K562 (cell line): Measurements from ENCODE around the gene TCF7. TPM values are rescaled to one million over a fixed set of nuclear protein-coding genes. Genes with fewer than 3 reads are reported as not detected.

Experiments used
- ATAC-seq: fragments of 200-7000 bp; cut with Tn5 transposase; 3 replicates; pipeline ENCODE4 v1.9.1; 2020; ENCODE audit warnings: moderate library complexity
- Bru-seq: library from RNA; stranded (reverse); fragments of 400-500 nt; gene quantifications from one replicate; lab custom pipeline; 2021; lab: Mats Ljungman, UMichigan
- BruChase-seq, 2 experiments: library from RNA; stranded (reverse); fragments of 400-500 nt; gene quantifications; one replicate each; lab custom pipeline; 2021; lab: Mats Ljungman, UMichigan
- BruUV-seq: library from RNA; stranded (reverse); fragments of 400-500 nt; replicated peaks from 2 replicates; lab custom pipeline; 2021; lab: Mats Ljungman, UMichigan
- CTCF ChIA-PET: fragments of 300-600 bp; formaldehyde crosslinking; extraction: SDS; loops from one replicate; lab custom pipeline; 2021; ENCODE audit warnings: low intra/inter-chr PET ratio; lab: Yijun Ruan, JAX
- POLR2A ChIA-PET: fragments of 300-600, 350-650 bp; sonication (Branson Sonifier 250); formaldehyde crosslinking; extraction: SDS; loops from one replicate; lab custom pipeline; 2021; ENCODE audit warnings: antibody characterized with exemption, inconsistent platforms; lab: Yijun Ruan, JAX
- DNase-seq, 4 experiments: peaks; one replicate each; pipeline versions ENCODE4 v3.0.0 to v3.0.0-alpha.2; 2011 to 2018; ENCODE audit warnings: low spot score in 3 of 4, mixed read lengths in 3 of 4; ENCODE audit errors: extremely low read depth in 1 of 4
- FAIRE-seq: peaks from 2 replicates; lab custom pipeline; 2011; peaks lifted over from hg19 to GRCh38; lab: Jason Lieb, UNC
- H2AFZ ChIP-seq: 2 replicates; pipeline ENCODE4 v1.6.0; 2011; ENCODE audit warnings: low read depth, low read length, control low read depth, inconsistent platforms
- H3K27ac ChIP-seq: fragments of 200-600 bp; 3 replicates; pipeline ENCODE4 v1.8.0; 2011; ENCODE audit warnings: low read depth, mild to moderate bottlenecking, control low read depth, inconsistent platforms, low read length, moderate library complexity, mixed read lengths; ENCODE audit errors: extremely low read depth
- H3K27me3 ChIP-seq, 2 experiments: fragments of 300-600 bp in 1 of 2; 2 replicates in 1 of 2; 3 replicates in 1 of 2; pipeline versions ENCODE4 v1.6.0 to v1.8.0; 2011; ENCODE audit warnings: inconsistent platforms in 2 of 2, low read length in 2 of 2, mild to moderate bottlenecking in 1 of 2, mixed read lengths in 1 of 2, moderate library complexity in 1 of 2; ENCODE audit not compliant: control insufficient read depth in 2 of 2, insufficient read depth in 2 of 2
- H3K36me3 ChIP-seq: fragments of 300-600 bp; 3 replicates; pipeline ENCODE4 v1.8.0; 2011; ENCODE audit warnings: mild to moderate bottlenecking, low read length, inconsistent platforms; ENCODE audit not compliant: control insufficient read depth, insufficient read depth
- H3K4me1 ChIP-seq, 2 experiments: fragments of 200-600 bp in 1 of 2; replicated peaks in 1 of 2; 2 replicates in 1 of 2; 3 replicates in 1 of 2; pipeline versions ENCODE4 v1.5.1 to v1.8.0; 2011; ENCODE audit warnings: inconsistent platforms in 2 of 2, low read length in 2 of 2, mild to moderate bottlenecking in 1 of 2, mixed read lengths in 1 of 2, moderate library complexity in 1 of 2; ENCODE audit not compliant: control insufficient read depth in 2 of 2, insufficient read depth in 2 of 2
- H3K4me2 ChIP-seq: 2 replicates; pipeline ENCODE4 v1.6.1; 2011; ENCODE audit warnings: low read length, control low read depth, inconsistent platforms, mixed read lengths; ENCODE audit not compliant: insufficient read depth
- H3K4me3 ChIP-seq: fragments of 200-600 bp; sonication (generic), shearing (Covaris generic); 2 replicates; pipeline ENCODE4 v1.5.1; 2016; ENCODE audit warnings: control low read depth, inconsistent platforms
- H3K79me2 ChIP-seq: fragments of 200-600 bp; 3 replicates; pipeline ENCODE4 v1.8.0; 2011; ENCODE audit warnings: low read length, inconsistent platforms; ENCODE audit not compliant: control insufficient read depth, insufficient read depth
- H3K9ac ChIP-seq, 2 experiments: 2 replicates each; pipeline versions ENCODE4 v1.6.0 to v1.6.1; 2011; ENCODE audit warnings: low read depth in 2 of 2, low read length in 2 of 2, control low read depth in 1 of 2, inconsistent platforms in 1 of 2, mild to moderate bottlenecking in 1 of 2, mixed read lengths in 1 of 2; ENCODE audit not compliant: insufficient read depth in 1 of 2
- H3K9me1 ChIP-seq: one replicate; pipeline ENCODE4 v1.6.0; 2011; ENCODE audit warnings: inconsistent platforms, mild to moderate bottlenecking, low read length, moderate library complexity; ENCODE audit not compliant: control insufficient read depth, insufficient read depth
- H3K9me3 ChIP-seq: replicated peaks from 2 replicates; pipeline ENCODE4 v1.5.1; 2011; ENCODE audit warnings: low read depth, low read length, inconsistent platforms; ENCODE audit not compliant: control insufficient read depth, insufficient read depth
- H4K20me1 ChIP-seq: replicated peaks from 2 replicates; pipeline ENCODE4 v1.6.1; 2011; ENCODE audit warnings: low read length, inconsistent platforms, mixed read lengths; ENCODE audit not compliant: control insufficient read depth, insufficient read depth
- CXXC5 ChIP-seq: fragments of 250-450 bp; sonication (Bioruptor Pico); IDR thresholded peaks from 2 replicates; pipeline ENCODE4 v1.8.0; 2022; ENCODE audit warnings: inconsistent platforms, mild to moderate bottlenecking, moderate library complexity
- GATAD2A ChIP-seq: fragments of 450-650 bp; IDR thresholded peaks from 2 replicates; pipeline ENCODE4 v1.6.1; 2017
- GATAD2B ChIP-seq: fragments of 450-650 bp; IDR thresholded peaks from 2 replicates; pipeline ENCODE4 v1.6.1; 2017; ENCODE audit warnings: mild to moderate bottlenecking, borderline replicate concordance
- POLR2G ChIP-seq: fragments of 200-400 bp; formaldehyde crosslinking; IDR thresholded peaks from 2 replicates; pipeline ENCODE4 v1.6.1; 2017; ENCODE audit warnings: low read depth, mild to moderate bottlenecking, antibody characterized with exemption, low read length, moderate library complexity
- TCF7L2 ChIP-seq: fragments of 150-350 bp; IDR thresholded peaks from 2 replicates; pipeline ENCODE4 v1.6.1; 2016; ENCODE audit warnings: low read depth, mild to moderate bottlenecking, low read length, moderate library complexity
- ZC3H4 ChIP-seq: sonication (generic); formaldehyde crosslinking; IDR thresholded peaks from 2 replicates; pipeline ENCODE4 v1.9.0; 2021; ENCODE audit warnings: missing genetic modification reagents, borderline replicate concordance
- ZNF316 ChIP-seq: fragments of 450-650 bp; IDR thresholded peaks from 2 replicates; pipeline ENCODE4 v1.6.1; 2016
- WGBS: fragments of 100-300 bp; shearing (Covaris generic); methylation state at CpG from one replicate; pipeline ENCODE4 v1.1.6; 2016; ENCODE audit warnings: low coverage, mixed read lengths; ENCODE audit not compliant: insufficient coverage; ENCODE audit errors: missing lambda C conversion rate; 5-methylcytosine and 5-hydroxymethylcytosine counted together
- in situ Hi-C: fragments of 300-500 bp; cut with MboI; formaldehyde crosslinking; loops from 4 replicates; pipeline ENCODE4 v1.15.0; 2018; ENCODE audit warnings: inconsistent platforms, mixed read lengths
- intact Hi-C: fragments of 100-400 bp; cut with micrococcal nuclease; formaldehyde crosslinking; loops from 2 replicates; pipeline ENCODE4 v1.14.2; 2022
- long read RNA-seq, 3 experiments: library from polyadenylated mRNA in 2 of 3; library from RNA in 1 of 3; unstranded in 2 of 3; stranded (forward) in 1 of 3; transcript quantifications; one replicate each; pipeline ENCODE4 v2.0.0, GENCODE V29; 2019 to 2022
- polyA minus RNA-seq, 3 experiments: library from RNA; depleted of rRNA, polyadenylated mRNA; stranded (reverse); fragments of >200 nt; gene quantifications; 2 replicates each; pipeline ENCODE4 v1.2.3, GENCODE V29; 2011
- polyA plus RNA-seq, 8 experiments: library from polyadenylated mRNA; depleted of rRNA in 4 of 8; stranded (reverse) in 5 of 8; unstranded in 3 of 8; fragments of >200 nt; fragmentation: Nextera tagmentation in 2 of 8; fragmentation: Illumina TruSeq in 1 of 8; extraction: Ambion mirVana in 2 of 8; extraction: Trizol in 1 of 8; gene quantifications; 2 replicates each; pipeline versions ENCODE4 v1.2.1 to v1.2.3, GENCODE V29; 2011 to 2014; ENCODE audit warnings: inconsistent platforms in 1 of 8, missing spikeins in 1 of 8
- total RNA-seq, 7 experiments: library from RNA; depleted of rRNA in 6 of 7; stranded (reverse); fragments of >200 nt in 6 of 7; fragmentation: Illumina TruSeq in 2 of 7; extraction: Trizol in 2 of 7; gene quantifications; 2 replicates each; pipeline versions ENCODE4 v1.2.1 to v1.2.3, GENCODE V29; 2011 to 2021; ENCODE audit warnings: low replicate concordance in 1 of 7
- TF ChIP-seq, protein P1 (sequence below): fragments of 450-650 bp; IDR thresholded peaks from 2 replicates; pipeline ENCODE4 v1.6.1; 2018; ENCODE audit not compliant: partially characterized antibody
- TF ChIP-seq, protein P2 (sequence below): conservative IDR thresholded peaks from 2 replicates; pipeline ENCODE4 v1.6.1; 2011; ENCODE audit warnings: low read depth, mild to moderate bottlenecking, low read length; ENCODE audit not compliant: control insufficient read depth

The TCF7 gene
- 22.7 and 54.2 TPM in 2 replicates for total RNA-seq (2011; cell fraction: chromatin; rRNA removed; ENCODE audit: low replicate concordance)
- 20.5 and 24.5 TPM in 2 replicates for total RNA-seq (2011; cell fraction: nucleolus; rRNA removed)
- total RNA-seq (2011; cell fraction: nucleoplasm; rRNA removed), result 24.3 and 38.9 TPM in 2 replicates
- total RNA-seq (2014; rRNA removed), result 5.8 TPM in 2 replicates
- 3.4 TPM in 2 replicates for total RNA-seq (2014; rRNA removed; fragmentation: Illumina TruSeq; extraction: Trizol)
- 3.1 and 3.2 TPM in 2 replicates for total RNA-seq (2015; rRNA removed; fragmentation: Illumina TruSeq; extraction: Trizol)
- 10.3 and 12.6 TPM in 2 replicates for total RNA-seq (2021)
- 3.2 and 4.2 TPM in 2 replicates for polyA plus RNA-seq (2011; rRNA removed)
- 2.6 and 5.4 TPM in 2 replicates for polyA plus RNA-seq (2011; cell fraction: cytosol; rRNA removed)
- 4.1 and 11.1 TPM in 2 replicates for polyA plus RNA-seq (2011; cell fraction: nucleus; rRNA removed)
- 8.3 and 8.9 TPM in 2 replicates for polyA plus RNA-seq (2012)
- 14.4 and 14.9 TPM in 2 replicates for polyA plus RNA-seq (2014; fragmentation: Illumina TruSeq; extraction: Trizol)
- polyA plus RNA-seq (2014; fragmentation: Nextera tagmentation; extraction: Ambion mirVana), result 1 to 10 TPM; 1.6 to 2.0 TPM
- polyA plus RNA-seq (2014; rRNA removed), result 5.4 and 5.8 TPM in 2 replicates
- 5.5 and 7.4 TPM in 2 replicates for polyA minus RNA-seq (2011; rRNA and poly(A)+ RNA removed)
- 5.3 and 9.5 TPM in 2 replicates for polyA minus RNA-seq (2011; cell fraction: cytosol; rRNA and poly(A)+ RNA removed)
- 8.3 and 13.5 TPM in 2 replicates for polyA minus RNA-seq (2011; cell fraction: nucleus; rRNA and poly(A)+ RNA removed)
- percentile 61 among the genes with signal in this experiment for Bru-seq, nascent RNA
- percentile 54 among the genes with signal in this experiment for BruChase-seq, experiment 1, labeled RNA remaining after a 2-hour chase
- percentile 50 among the genes with signal in this experiment for BruChase-seq, experiment 2, labeled RNA remaining after a 6-hour chase
- long read RNA-seq, experiment 1, partial matches to known transcripts, result 12 of 55 reads
- long read RNA-seq, experiment 1, other reads (novel, unspliced or antisense), result 38 of 55 reads
- long read RNA-seq, experiment 2, partial matches to known transcripts, result 1 of 9 reads
- long read RNA-seq, experiment 2, other reads (novel, unspliced or antisense), result 6 of 9 reads
- long read RNA-seq, experiment 3, partial matches to known transcripts, result 1 of 2 reads
- long read RNA-seq, experiment 3, other reads (novel, unspliced or antisense), result 1 of 2 reads

DNA sequence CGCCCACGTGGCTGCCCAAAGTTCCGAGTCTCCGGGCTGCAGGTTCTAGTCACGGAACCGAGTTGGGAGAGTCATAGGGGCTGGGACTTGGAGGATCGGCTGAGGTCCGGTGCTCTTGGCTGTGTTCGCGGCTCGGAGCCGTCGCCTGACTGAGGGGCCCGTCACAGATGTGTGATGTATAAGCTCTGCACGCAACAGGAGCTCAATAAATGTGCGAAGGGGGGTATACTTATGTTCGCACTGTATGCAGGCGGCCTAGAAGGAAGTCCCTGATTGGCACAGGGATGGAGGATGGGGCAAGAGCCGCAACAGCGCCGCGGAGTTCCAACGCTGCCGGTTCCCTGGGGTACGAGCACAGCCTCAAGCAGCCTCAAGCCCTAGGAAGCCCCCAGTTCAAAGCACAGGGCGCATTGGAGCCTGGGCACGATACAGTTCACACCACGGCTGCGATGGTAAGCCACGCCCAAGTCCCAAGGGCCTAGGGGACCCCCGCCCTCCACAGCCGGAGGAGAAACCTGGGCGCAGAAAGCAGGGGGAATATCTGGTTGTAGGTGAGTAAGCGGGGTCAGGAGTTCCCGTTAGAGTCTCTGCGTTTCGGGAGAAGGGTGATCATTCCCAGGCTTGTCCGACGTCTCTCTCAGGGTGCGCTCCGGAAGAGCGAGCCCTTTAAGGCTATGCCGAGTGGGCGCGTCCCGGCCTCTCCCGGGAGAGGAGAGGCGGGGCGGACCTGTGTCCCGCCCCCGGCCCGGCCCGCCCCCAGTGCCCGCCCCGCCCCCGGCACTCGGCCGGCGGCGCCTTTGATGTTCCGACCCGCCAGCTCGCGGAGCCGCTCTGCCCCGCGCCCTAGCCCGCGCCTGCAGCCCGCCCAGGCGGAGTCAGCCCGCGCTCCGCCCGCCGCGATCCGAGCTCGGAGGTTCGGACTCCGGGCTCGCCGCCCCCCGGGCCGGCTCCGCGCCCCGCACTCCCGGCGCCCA, at the start of gene TCF7:
TCF7 (plus strand) TSS at position 780 of the 974 bp plus-strand sequence. CDS start 226 bp downstream, outside the sequence.
- in situ Hi-C loops (no loop called here), intact Hi-C loops (no loop called here)
- Histone ChIP-seq H3K4me1 (peaks cover 17 to 33% of the 10 kb centered on the region in 2 experiments; a peak in 4 of 5 replicates), H3K9me1 (peaks cover 6% of the 10 kb centered on the region), H3K79me2 (no peaks in the 10 kb centered on the region), H3K9me3 (no peaks in the 10 kb centered on the region), H3K4me2 (peak within 1 kb of the TSS; percentile 93), H4K20me1 (0 out of 2 replicates have a peak, but pooled peaks cover 3% of the 10 kb centered on the region), H3K36me3 (no peaks in the 10 kb centered on the region; the same call in 2 of the 3 replicates), H3K27me3 (no peaks in the 10 kb centered on the region), H2AFZ (peak within 1 kb of the TSS; percentile 100), H3K27ac (peak within 1 kb of the TSS; percentile 44; the same call in 2 of the 3 replicates), H3K4me3 (peak within 1 kb of the TSS; percentile 50), H3K9ac (peak within 1 kb of the TSS; percentile 68 to 91)
- ChIA-PET CTCF (no interaction called here), POLR2A (interaction anchor here (0.6 kb wide), 2 partner anchors 68 to 1035 kb away, joined by 3 to 4 read pairs; no protein-coding TSS in a partner anchor)
- no TSS peak for BruUV-seq
- DNase-seq (peak; percentile 83 to 97 (median 96)), FAIRE-seq (peak; percentile 46), ATAC-seq (peak; percentile 97)
- 32% methylated on average over 38 of the region's 90 CpGs for WGBS
- TF ChIP-seq ZNF316, result peak; percentile 11
- TF ChIP-seq CXXC5 (CRISPR knock-in tag), result peak; percentile 54
- no peak; the same call in 1 of the 2 replicates for TF ChIP-seq POLR2G
- TF ChIP-seq, protein P1, sequence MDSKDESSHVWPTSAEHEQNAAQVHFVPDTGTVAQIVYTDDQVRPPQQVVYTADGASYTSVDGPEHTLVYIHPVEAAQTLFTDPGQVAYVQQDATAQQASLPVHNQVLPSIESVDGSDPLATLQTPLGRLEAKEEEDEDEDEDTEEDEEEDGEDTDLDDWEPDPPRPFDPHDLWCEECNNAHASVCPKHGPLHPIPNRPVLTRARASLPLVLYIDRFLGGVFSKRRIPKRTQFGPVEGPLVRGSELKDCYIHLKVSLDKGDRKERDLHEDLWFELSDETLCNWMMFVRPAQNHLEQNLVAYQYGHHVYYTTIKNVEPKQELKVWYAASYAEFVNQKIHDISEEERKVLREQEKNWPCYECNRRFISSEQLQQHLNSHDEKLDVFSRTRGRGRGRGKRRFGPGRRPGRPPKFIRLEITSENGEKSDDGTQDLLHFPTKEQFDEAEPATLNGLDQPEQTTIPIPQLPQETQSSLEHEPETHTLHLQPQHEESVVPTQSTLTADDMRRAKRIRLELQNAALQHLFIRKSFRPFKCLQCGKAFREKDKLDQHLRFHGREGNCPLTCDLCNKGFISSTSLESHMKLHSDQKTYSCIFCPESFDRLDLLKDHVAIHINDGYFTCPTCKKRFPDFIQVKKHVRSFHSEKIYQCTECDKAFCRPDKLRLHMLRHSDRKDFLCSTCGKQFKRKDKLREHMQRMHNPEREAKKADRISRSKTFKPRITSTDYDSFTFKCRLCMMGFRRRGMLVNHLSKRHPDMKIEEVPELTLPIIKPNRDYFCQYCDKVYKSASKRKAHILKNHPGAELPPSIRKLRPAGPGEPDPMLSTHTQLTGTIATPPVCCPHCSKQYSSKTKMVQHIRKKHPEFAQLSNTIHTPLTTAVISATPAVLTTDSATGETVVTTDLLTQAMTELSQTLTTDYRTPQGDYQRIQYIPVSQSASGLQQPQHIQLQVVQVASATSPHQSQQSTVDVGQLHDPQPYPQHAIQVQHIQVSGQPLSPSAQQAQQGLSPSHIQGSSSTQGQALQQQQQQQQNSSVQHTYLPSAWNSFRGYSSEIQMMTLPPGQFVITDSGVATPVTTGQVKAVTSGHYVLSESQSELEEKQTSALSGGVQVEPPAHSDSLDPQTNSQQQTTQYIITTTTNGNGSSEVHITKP, result peak; percentile 20
- 0 out of 2 replicates have a peak, but pooled peaks have one; percentile 28 for TF ChIP-seq GATAD2B
- TF ChIP-seq TCF7L2, result peak; percentile 89
- TF ChIP-seq, protein P2, sequence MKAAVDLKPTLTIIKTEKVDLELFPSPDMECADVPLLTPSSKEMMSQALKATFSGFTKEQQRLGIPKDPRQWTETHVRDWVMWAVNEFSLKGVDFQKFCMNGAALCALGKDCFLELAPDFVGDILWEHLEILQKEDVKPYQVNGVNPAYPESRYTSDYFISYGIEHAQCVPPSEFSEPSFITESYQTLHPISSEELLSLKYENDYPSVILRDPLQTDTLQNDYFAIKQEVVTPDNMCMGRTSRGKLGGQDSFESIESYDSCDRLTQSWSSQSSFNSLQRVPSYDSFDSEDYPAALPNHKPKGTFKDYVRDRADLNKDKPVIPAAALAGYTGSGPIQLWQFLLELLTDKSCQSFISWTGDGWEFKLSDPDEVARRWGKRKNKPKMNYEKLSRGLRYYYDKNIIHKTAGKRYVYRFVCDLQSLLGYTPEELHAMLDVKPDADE, result 0 out of 2 replicates have a peak, but pooled peaks have one; percentile 6
- TF ChIP-seq ZC3H4 (CRISPR knock-in tag), result 0 out of 2 replicates have a peak, but pooled peaks have one; percentile 21
- no peak for TF ChIP-seq GATAD2A
